ENCODE results near the gene PSMD1.

The PSMD1 gene

GRCh38 chr2:231211486-231211885 lies 154.8 kb downstream of the PSMD1 start:
- Mint-ChIP-seq H3K27me3 (no peaks in the 10 kb centered on the region), H3K27ac (no peak overlapping the region), H3K4me1 (no peaks in the 10 kb centered on the region), H3K9me3 (no peaks in the 10 kb centered on the region), H3K36me3 (no peaks in the 10 kb centered on the region), H3K4me3 (no peak overlapping the region)
- DNase-seq = no peak
- CTCF ChIA-PET = no interaction called here

DNA sequence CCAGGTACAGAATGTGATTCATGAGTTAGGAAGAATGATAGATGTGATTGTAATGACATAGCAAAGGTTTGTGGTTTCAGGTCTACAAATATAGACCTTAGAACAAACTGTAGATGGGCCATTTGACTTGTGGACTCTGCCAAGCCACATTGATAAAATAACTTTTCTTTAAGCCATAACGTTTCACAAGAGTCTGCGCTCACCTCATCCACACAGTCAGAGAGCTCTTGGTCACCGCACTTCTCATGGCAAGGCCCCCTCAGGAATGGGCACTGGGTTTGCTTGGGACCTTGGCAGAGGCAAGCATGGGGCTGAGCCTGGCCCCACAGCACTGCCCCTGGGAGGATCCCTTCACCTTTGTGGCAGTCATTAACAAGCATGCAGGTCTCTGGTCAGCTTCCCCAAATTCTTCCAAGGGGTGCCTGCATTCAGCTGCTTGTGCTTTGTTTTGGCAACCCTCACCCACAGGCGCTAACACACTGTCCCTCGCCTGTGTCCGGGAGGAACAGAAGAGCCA lies 155.7 kb downstream of the PSMD1 start:
- DNase-seq = no peak
- CTCF ChIA-PET = no interaction called here
- no peak overlapping the region for H3K27ac Mint-ChIP-seq
- H3K9me3 Mint-ChIP-seq = no peaks in the 10 kb centered on the region
- H3K36me3 Mint-ChIP-seq = no peaks in the 10 kb centered on the region
- H3K27me3 Mint-ChIP-seq = no peaks in the 10 kb centered on the region
- H3K4me1 Mint-ChIP-seq = no peaks in the 10 kb centered on the region
- H3K4me3 Mint-ChIP-seq = no peak overlapping the region

- no peak for DNase-seq
- no peak overlapping the region for H3K4me3 Mint-ChIP-seq
- no peaks in the 10 kb centered on the region for H3K36me3 Mint-ChIP-seq
Measured at GRCh38 chr2:231213931-231214642, 157.4 kb downstream of the PSMD1 start.

DNA sequence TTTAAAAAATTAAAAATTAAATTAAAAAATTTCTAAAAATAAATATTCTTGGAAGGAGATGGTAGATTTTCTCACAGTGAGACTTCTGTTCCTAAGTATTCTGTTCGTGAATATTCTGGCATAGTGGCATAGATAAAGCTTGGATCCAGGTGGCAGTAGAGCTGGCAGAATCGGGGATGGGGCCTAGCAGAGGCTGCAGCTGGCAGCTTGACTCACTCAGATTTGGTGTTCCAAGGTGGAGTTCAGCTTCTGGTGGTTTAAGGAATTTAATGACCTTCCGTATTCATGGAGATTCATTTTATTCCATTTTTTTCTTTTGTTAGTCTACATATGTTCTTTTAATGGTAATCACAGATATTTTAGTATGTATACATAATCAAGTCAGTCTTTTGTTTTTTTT lies 161.7 kb downstream of the PSMD1 start:
- CTCF ChIA-PET = interaction anchor here (1.8 kb wide), 1 partner anchor 233 kb away, joined by 5 read pairs; no protein-coding TSS in a partner anchor
- H3K27ac Mint-ChIP-seq = no peak overlapping the region
- H3K27me3 Mint-ChIP-seq = no peaks in the 10 kb centered on the region
- H3K4me3 Mint-ChIP-seq = no peak overlapping the region
- no peak for DNase-seq
- no peaks in the 10 kb centered on the region for H3K9me3 Mint-ChIP-seq
- no peaks in the 10 kb centered on the region for H3K36me3 Mint-ChIP-seq
- peaks cover 4% of the 10 kb centered on the region for H3K4me1 Mint-ChIP-seq

More at GRCh38 chr2:231213931-231214642, 157.4 kb downstream of the PSMD1 start:
- Mint-ChIP-seq H3K27ac (no peak overlapping the region), H3K9me3 (no peaks in the 10 kb centered on the region), H3K4me1 (no peaks in the 10 kb centered on the region), H3K27me3 (no peaks in the 10 kb centered on the region)
- CTCF ChIA-PET = interaction anchor here (1.2 to 3.6 kb wide), 2 partner anchors 13 to 196 kb away, joined by 3 to 16 read pairs; no protein-coding TSS in a partner anchor

DNA sequence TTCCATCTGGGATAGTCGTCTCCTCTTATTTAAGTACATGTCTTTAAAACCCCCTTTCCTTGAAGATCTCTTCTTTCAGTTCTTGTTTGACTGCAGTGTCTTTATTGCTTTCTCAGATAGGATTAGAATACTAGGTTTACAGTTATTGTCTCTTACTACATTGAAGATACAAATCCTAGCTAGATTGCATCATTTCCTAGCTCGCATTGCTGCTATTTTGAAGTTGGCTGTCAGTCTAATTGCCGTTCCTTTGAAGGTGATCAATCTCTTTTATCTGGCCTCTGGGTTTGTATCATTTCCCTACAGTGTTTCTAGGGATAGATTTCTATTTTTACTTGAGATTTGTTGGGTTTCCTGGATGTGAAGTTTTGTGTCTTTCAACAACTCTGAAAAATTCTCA lies 162.6 kb downstream of the PSMD1 start:
- CTCF ChIA-PET = interaction anchor here (1.8 kb wide), 1 partner anchor 232 kb away, joined by 5 read pairs; no protein-coding TSS in a partner anchor
- no peaks in the 10 kb centered on the region for H3K27me3 Mint-ChIP-seq
- peaks cover 4% of the 10 kb centered on the region for H3K4me1 Mint-ChIP-seq
- no peak for DNase-seq
- H3K27ac Mint-ChIP-seq = no peak overlapping the region
- H3K4me3 Mint-ChIP-seq = no peak overlapping the region
- H3K36me3 Mint-ChIP-seq = no peaks in the 10 kb centered on the region
- H3K9me3 Mint-ChIP-seq = no peaks in the 10 kb centered on the region

DNA sequence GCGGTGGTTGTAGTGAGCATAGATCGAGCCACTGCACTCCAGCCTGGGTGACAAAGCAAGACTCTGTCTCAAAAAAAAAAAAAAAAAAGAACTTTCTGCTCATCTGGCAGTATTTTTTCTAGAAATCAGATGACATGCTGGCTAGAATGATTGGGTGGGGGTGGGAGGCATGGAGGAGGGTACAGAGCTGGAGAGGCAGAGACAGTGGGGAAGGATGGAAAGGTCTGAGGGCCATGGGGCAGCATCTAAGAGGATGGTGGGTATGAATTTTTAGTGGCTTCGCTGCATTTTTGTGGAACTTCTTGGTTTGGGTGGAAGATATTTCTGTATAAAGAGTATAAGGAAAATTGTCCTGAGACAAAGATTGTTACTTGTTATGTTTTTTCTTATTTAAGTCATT lies 165.1 kb downstream of the PSMD1 start:
- no peak overlapping the region for H3K27ac Mint-ChIP-seq
- DNase-seq = no peak
- no peak overlapping the region for H3K4me3 Mint-ChIP-seq
- CTCF ChIA-PET = no interaction called here
- no peaks in the 10 kb centered on the region for H3K9me3 Mint-ChIP-seq
- peaks cover 4% of the 10 kb centered on the region for H3K4me1 Mint-ChIP-seq
- no peaks in the 10 kb centered on the region for H3K27me3 Mint-ChIP-seq
- no peaks in the 10 kb centered on the region for H3K36me3 Mint-ChIP-seq
